Heart right ventricle (tissue), 16 donors: Measurements from ENCODE around the gene IL6R. TPM values are rescaled to one million over a fixed set of nuclear protein-coding genes. Genes with fewer than 3 reads are reported as not detected.

Experiments used
- ATAC-seq, 8 donors: fragments of 200-7000 bp; cut with Tn5 transposase; one replicate each; pipeline ENCODE4 v1.9.1; 2020; ENCODE audit warnings: mild to moderate bottlenecking in 8 of 8, moderate library complexity in 8 of 8, moderate number of reproducible peaks in 1 of 8
- DNase-seq, 2 donors: peaks; one replicate each; pipeline ENCODE4 v3.0.0-alpha.2; 2020
- H3K27ac ChIP-seq, 10 donors: fragments of 200-600 bp; sonication (generic) in 2 of 10; one replicate each; pipeline versions ENCODE4 v1.5.0 to v1.8.0; 2020 to 2022; ENCODE audit warnings: mild to moderate bottlenecking in 3 of 10
- H3K27me3 ChIP-seq, 7 donors: fragments of 200-600 bp; one replicate each; pipeline ENCODE4 v1.8.0; 2021 to 2022; ENCODE audit warnings: mild to moderate bottlenecking in 2 of 7
- H3K36me3 ChIP-seq, 9 donors: fragments of 200-600 bp; sonication (generic) in 1 of 9; one replicate each; pipeline versions ENCODE4 v1.5.0 to v1.8.0; 2020 to 2022; ENCODE audit warnings: mild to moderate bottlenecking in 2 of 9
- H3K4me1 ChIP-seq, 9 donors: fragments of 200-600 bp; sonication (generic) in 1 of 9; one replicate each; pipeline versions ENCODE4 v1.5.0 to v1.8.0; 2020 to 2022; ENCODE audit warnings: mild to moderate bottlenecking in 4 of 9
- H3K4me3 ChIP-seq, 10 donors: fragments of 200-600 bp; sonication (generic) in 2 of 10; one replicate each; pipeline versions ENCODE4 v1.5.0 to v1.8.0; 2020 to 2022; ENCODE audit warnings: mild to moderate bottlenecking in 7 of 10, moderate library complexity in 2 of 10
- H3K9me3 ChIP-seq, 11 donors: fragments of 200-600 bp in 10 of 11; sonication (generic) in 2 of 11; one replicate each; pipeline versions ENCODE4 v1.5.0 to v1.8.0; 2013 to 2022; ENCODE audit warnings: mild to moderate bottlenecking in 2 of 11, control low read depth in 1 of 11, moderate library complexity in 1 of 11
- CTCF ChIP-seq, 9 donors: fragments of 200-600 bp; sonication (generic) in 2 of 9; IDR thresholded peaks; one replicate each; pipeline versions ENCODE4 v1.5.0 to v1.8.0; 2021 to 2022; ENCODE audit warnings: antibody characterized with exemption in 9 of 9, mild to moderate bottlenecking in 5 of 9, moderate library complexity in 1 of 9
- WGBS, 2 donors: extraction: QIAGEN DNeasy Blood & Tissue Kit; methylation state at CpG; one replicate each; pipeline ENCODE4 v1.1.7; 2013; ENCODE audit warnings: inconsistent platforms in 1 of 2; 5-methylcytosine and 5-hydroxymethylcytosine counted together
- intact Hi-C, 10 donors: fragments of 100-400 bp; cut with DNase I; formaldehyde crosslinking; loops; one replicate each; pipeline versions ENCODE4 v1.11.1 to v1.14.2; 2022
- polyA plus RNA-seq, 2 donors: library from polyadenylated mRNA; stranded (reverse); fragments of 200-250 nt; gene quantifications; one replicate each; pipeline ENCODE4 v1.2.3, GENCODE V29; 2013
- total RNA-seq, 10 donors: library from RNA; stranded (reverse); fragmentation: NEBNext Ultra II Directional in 3 of 10; extraction: Animal tissue kit (Norgen Biotek cat#: 25700) in 3 of 10; gene quantifications; one replicate each; pipeline versions ENCODE4 v1.2.1 to v1.2.4, GENCODE V29; 2021 to 2023
- donor health status: Arrhythmogenic right ventricular cardiomyopathy.
- donor health status: ischemic (EF 13 %, LVEDD 7.1; RV severe dilation, severe dysfunction).
- donor health status: healthy with polysubstance abuse.
- donor health status: DM: no; HTN: yes; CAD: no.
- donor health status: DM: no; HTN: no; CAD: no.
- donor health status: ischemic (EF 25% LVEDD 6.9; RV normal size, moderate dysfunction).
- donor health status: ischemic (EF 25% LVEDD 5.7; RV mildly dilated, moderate dysfunction).
- donor health status: healthy.
- donor health status: DM: yes; HTN: yes; CAD: no.
- donor health status: Ischemic cardiomyopathy.
- donor health status: ischemic (EF 35%, LVEDD 5.7; RV mildly dilated, moderate dysfunction).
- donor health status: nonischemic (EF 11% LVEDD 7.7; RV severe dilation, severe dysfunction).
- donor health status: DM: yes; HTN: yes; CAD: no.
- donor health status: PGD.
- donor health status: ischemic (EF 29% LVEDD 5.4; RV normal size, mild dysfunction).
- donor health status: nonischemic (EF 23%, LVEDD 6.1; RV moderate dilation, normal function).

IL6R gene
- total and polyA plus RNA-seq, 12 donors, result 2.9 to 16.2 (median 9.3) TPM

- peaks cover 3 to 92% (median 40%) of the 10 kb centered on the region in 9 donors for H3K4me1 ChIP-seq
- H3K4me3 ChIP-seq, result peak overlapping the region; percentile 53 to 78 (median 69)
- no peak for TF ChIP-seq CTCF (IDR thresholded peaks at IDR 0.05)
- no peaks in the 10 kb centered on the region for H3K9me3 ChIP-seq
- 53 to 55% methylated on average over 11 of the region's 11 CpGs for WGBS, 2 donors
- peak overlapping the region in 9 of 10 donors; percentile 87 to 96 (median 95) for H3K27ac ChIP-seq
- H3K36me3 ChIP-seq, result no peaks in the 10 kb centered on the region
- DNase-seq (no peak), ATAC-seq (no peak)
- H3K27me3 ChIP-seq, result no peaks in the 10 kb centered on the region
- intact Hi-C loops, result loop anchor here in 4 of 10 donors (2.0 to 10.0 kb wide), 5 partner anchors 38 to 140 kb away; partner anchors contain the start of gene ATP8B2 (in 1 of the 4)
Observed at GRCh38 chr1:154404511-154404931, 622 bp upstream of the IL6R start.

DNA sequence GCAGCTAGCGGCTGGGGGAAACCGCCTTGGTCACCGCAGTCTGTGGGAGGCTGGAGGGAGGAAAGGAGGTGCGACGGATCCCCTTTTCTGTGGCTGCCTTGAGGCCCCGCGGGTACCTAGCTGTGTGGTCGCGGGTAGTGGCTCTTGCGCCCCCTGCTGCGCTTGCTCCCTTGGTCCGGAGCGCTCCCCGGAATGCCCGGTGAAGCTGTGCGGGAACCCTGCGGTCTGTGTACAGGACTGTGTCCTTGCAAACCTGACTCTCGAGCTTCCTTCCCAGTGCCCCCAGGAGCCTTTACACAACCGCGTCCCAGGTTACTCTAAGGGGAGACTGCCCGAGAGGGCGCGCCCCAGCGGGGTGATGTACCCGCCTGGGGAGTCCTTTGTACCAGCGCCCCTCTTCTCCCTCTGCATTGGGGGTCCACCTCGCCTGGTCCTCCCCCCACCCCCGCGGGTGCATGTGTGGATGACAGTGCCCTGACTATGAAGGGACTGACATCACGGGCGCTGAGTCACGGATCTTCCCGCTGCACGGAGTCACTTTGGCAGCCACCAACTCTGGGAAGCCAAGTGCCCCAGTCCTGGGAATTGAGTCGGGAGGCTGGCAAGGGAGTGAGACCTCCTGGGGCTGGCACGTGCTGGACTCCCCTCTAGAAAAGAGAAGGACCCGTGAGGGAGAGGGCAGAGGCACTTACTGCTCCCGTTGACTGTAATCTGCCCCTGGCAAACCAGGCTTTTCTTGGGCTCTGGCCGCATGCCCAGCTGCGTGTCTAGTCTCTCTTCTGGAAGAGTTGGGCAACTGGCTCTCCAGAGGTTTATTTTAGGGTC, 816 bp downstream of the IL6R start:
- Histone ChIP-seq H3K27ac (peak overlapping the region; percentile 78 to 96 (median 94)), H3K27me3 (no peaks in the 10 kb centered on the region)
- intact Hi-C loops, result loop anchor here in 6 of 10 donors (2.0 to 10.0 kb wide), 8 partner anchors 36 to 141 kb away; no protein-coding TSS in a partner anchor

DNA sequence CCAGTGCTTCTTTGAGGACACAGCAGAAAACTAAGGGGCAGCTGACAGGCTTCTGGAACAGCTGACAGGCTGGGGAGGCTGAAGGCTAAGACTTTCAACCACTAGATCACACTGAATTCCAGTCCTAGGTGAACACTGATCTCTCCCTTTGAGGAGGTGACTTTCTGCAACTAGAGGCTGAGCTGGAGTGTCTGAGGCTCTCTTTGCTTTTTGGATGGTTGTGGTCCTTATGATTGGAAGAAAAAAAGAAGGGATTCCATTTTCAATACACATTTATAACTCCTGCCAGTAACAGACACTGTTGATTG, 1.4 kb downstream of the IL6R start:
- Histone ChIP-seq H3K4me1 (peaks cover 3 to 95% (median 48%) of the 10 kb centered on the region in 9 donors), H3K9me3 (no peaks in the 10 kb centered on the region), H3K4me3 (peak overlapping the region in 9 of 10 donors; percentile 60 to 78 (median 71)), H3K27ac (peak overlapping the region; percentile 78 to 96 (median 94)), H3K27me3 (no peaks in the 10 kb centered on the region), H3K36me3 (no peaks in the 10 kb centered on the region)
- peak in 2 of 8 donors; percentile 2 to 8 for ATAC-seq
- intact Hi-C loops, result loop anchor here in 6 of 10 donors (5.0 to 10.0 kb wide), 7 partner anchors 36 to 141 kb away; no protein-coding TSS in a partner anchor
- DNase-seq, result no peak
- TF ChIP-seq CTCF (IDR thresholded peaks at IDR 0.05), result no peak

More for the DNA sequence above, 816 bp downstream of the IL6R start:
- Histone ChIP-seq H3K4me3 (peak overlapping the region; percentile 53 to 78 (median 69)), H3K36me3 (no peaks in the 10 kb centered on the region), H3K4me1 (peaks cover 3 to 93% (median 48%) of the 10 kb centered on the region in 9 donors), H3K9me3 (no peaks in the 10 kb centered on the region)
- 2 to 4% methylated on average over 39 to 40 of the region's 40 CpGs for WGBS, 2 donors
- peak; percentile 14 to 59 (median 41) for TF ChIP-seq CTCF (IDR thresholded peaks at IDR 0.05)
- DNase-seq, result peak; percentile 76 to 85
- ATAC-seq, result peak; percentile 51 to 79 (median 68)

- ATAC-seq (no peak), DNase-seq (no peak)
- H3K9me3 ChIP-seq, result no peaks in the 10 kb centered on the region
- H3K27ac ChIP-seq, result peak overlapping the region; percentile 78 to 96 (median 94)
- WGBS, 2 donors, result 72 to 78% methylated on average over 3 of the region's 3 CpGs
- H3K27me3 ChIP-seq, result no peaks in the 10 kb centered on the region
- no peak for TF ChIP-seq CTCF (IDR thresholded peaks at IDR 0.05)
- peak overlapping the region in 8 of 10 donors; percentile 60 to 78 (median 69) for H3K4me3 ChIP-seq
- H3K4me1 ChIP-seq, result peaks cover 3 to 95% (median 48%) of the 10 kb centered on the region in 9 donors
- intact Hi-C loops, result loop anchor here in 6 of 10 donors (5.0 to 10.0 kb wide), 7 partner anchors 35 to 140 kb away; no protein-coding TSS in a partner anchor
- H3K36me3 ChIP-seq, result peaks cover 0 to 3% (median 0%) of the 10 kb centered on the region in 9 donors
Observed at GRCh38 chr1:154406886-154407197, 1.7 kb downstream of the IL6R start.
